PC-9 (cell line): ENCODE measurements around the gene RPS23. TPM values are rescaled to one million over a fixed set of nuclear protein-coding genes. Genes with fewer than 3 reads are reported as not detected.

Experiments
- BruUV-seq: library from RNA; stranded (reverse); fragments of 400-500 nt; replicated peaks from 2 replicates; lab custom pipeline; 2021; lab: Mats Ljungman, UMichigan
- CTCF ChIA-PET: fragments of 300-600 bp; sonication (Branson Sonifier 250); formaldehyde crosslinking; loops from one replicate; lab custom pipeline; 2022; ENCODE audit warnings: antibody characterized with exemption; lab: Charles Lee
- POLR2A ChIA-PET: fragments of 300-600 bp; sonication (Branson Sonifier 250); formaldehyde crosslinking; loops from one replicate; lab custom pipeline; 2022; ENCODE audit warnings: antibody characterized with exemption; ENCODE audit not compliant: unreplicated experiment; lab: Charles Lee
- DNase-seq, 2 experiments: peaks; one replicate each; pipeline versions ENCODE4 v3.0.0 to v3.0.0-alpha.2; 2015 to 2022; ENCODE audit warnings: mixed read lengths in 1 of 2
- H2AFZ ChIP-seq: fragments of 200-600 bp; sonication (generic); 2 replicates; pipeline ENCODE4 v1.8.1; 2017; ENCODE audit warnings: antibody characterized with exemption
- H3F3A ChIP-seq: fragments of 200-600 bp; sonication (generic); 2 replicates; pipeline ENCODE4 v1.8.1; 2017; ENCODE audit warnings: antibody characterized with exemption, mild to moderate bottlenecking, low read depth; ENCODE audit not compliant: insufficient read depth
- H3K27ac ChIP-seq: fragments of 200-600 bp; sonication (generic); 2 replicates; pipeline ENCODE4 v1.6.1; 2016; ENCODE audit warnings: mixed run types
- H3K27me3 ChIP-seq: fragments of 200-600 bp; sonication (generic); 2 replicates; pipeline ENCODE4 v1.6.1; 2016; ENCODE audit warnings: low read depth, mixed run types; ENCODE audit not compliant: insufficient read depth
- H3K36me3 ChIP-seq: fragments of 200-600 bp; sonication (generic); 2 replicates; pipeline ENCODE4 v1.6.1; 2016; ENCODE audit warnings: low read depth, mixed run types
- H3K4me1 ChIP-seq: fragments of 200-600 bp; sonication (generic); replicated peaks from 2 replicates; pipeline ENCODE4 v1.6.1; 2016; ENCODE audit warnings: mixed run types; ENCODE audit not compliant: insufficient read depth
- H3K4me2 ChIP-seq: fragments of 200-600 bp; sonication (generic); 2 replicates; pipeline ENCODE4 v1.6.1; 2017; ENCODE audit warnings: mixed run types
- H3K4me3 ChIP-seq: fragments of 200-600 bp; sonication (generic); 2 replicates; pipeline ENCODE4 v1.6.1; 2016; ENCODE audit warnings: mixed run types
- H3K79me2 ChIP-seq: fragments of 200-600 bp; sonication (generic); 2 replicates; pipeline ENCODE4 v1.6.1; 2017; ENCODE audit warnings: low read depth, mixed run types
- H3K9me2 ChIP-seq: fragments of 200-600 bp; sonication (generic); 2 replicates; pipeline ENCODE4 v1.8.1; 2017; ENCODE audit warnings: mild to moderate bottlenecking; ENCODE audit not compliant: insufficient read depth
- H3K9me3 ChIP-seq: fragments of 200-600 bp; sonication (generic); 2 replicates; pipeline ENCODE4 v1.8.1; 2016; ENCODE audit warnings: low read depth; ENCODE audit not compliant: insufficient read depth
- H4K20me1 ChIP-seq: fragments of 200-600 bp; sonication (generic); 2 replicates; pipeline ENCODE4 v1.8.1; 2017; ENCODE audit not compliant: insufficient read depth
- EZH2 ChIP-seq: fragments of 200-600 bp; sonication (generic); IDR thresholded peaks from 2 replicates; pipeline ENCODE4 v1.8.0; 2017; ENCODE audit warnings: antibody characterized with exemption, low read depth
- intact Hi-C: fragments of 100-400 bp; cut with micrococcal nuclease; formaldehyde crosslinking; loops from one replicate; pipeline ENCODE4 v1.10.0; 2022; ENCODE audit not compliant: unreplicated experiment
- total RNA-seq: library from RNA; stranded (reverse); gene quantifications from 2 replicates; pipeline ENCODE4 v1.2.3, GENCODE V29; 2021
- TF ChIP-seq, protein P1 (sequence below): fragments of 200-600 bp; sonication (generic); conservative IDR thresholded peaks from 2 replicates; pipeline ENCODE4 v1.6.1; 2017; ENCODE audit warnings: mixed run types, antibody characterized with exemption, mild to moderate bottlenecking, moderate library complexity

The RPS23 gene
- total RNA-seq, 1 experiment from 2014 or later = 1,620 TPM

GRCh38 chr5:82295959-82296531 is 17.9 kb upstream of the RPS23 start:
- ChIA-PET CTCF (no interaction called here), POLR2A (no interaction called here)
- Histone ChIP-seq H4K20me1 (no peaks in the 10 kb centered on the region), H3K79me2 (no peaks in the 10 kb centered on the region), H3K4me3 (no peak overlapping the region), H3F3A (no peaks in the 10 kb centered on the region), H3K4me2 (no peak overlapping the region), H3K9me2 (no peaks in the 10 kb centered on the region), H3K4me1 (no peaks in the 10 kb centered on the region), H3K9me3 (no peaks in the 10 kb centered on the region), H2AFZ (no peak overlapping the region), H3K27ac (no peak overlapping the region), H3K27me3 (no peaks in the 10 kb centered on the region), H3K36me3 (no peaks in the 10 kb centered on the region)
- no TSS peak for BruUV-seq
- no peak for DNase-seq
- intact Hi-C loops = no loop called here
- TF ChIP-seq EZH2 = no peak

- Histone ChIP-seq H3K79me2 (no peaks in the 10 kb centered on the region), H3K36me3 (no peaks in the 10 kb centered on the region), H2AFZ (no peak overlapping the region), H3K4me3 (no peak overlapping the region), H4K20me1 (no peaks in the 10 kb centered on the region), H3K4me2 (no peak overlapping the region), H3F3A (no peaks in the 10 kb centered on the region), H3K27me3 (no peaks in the 10 kb centered on the region), H3K9me3 (no peaks in the 10 kb centered on the region), H3K27ac (no peak overlapping the region), H3K4me1 (no peaks in the 10 kb centered on the region), H3K9me2 (no peaks in the 10 kb centered on the region)
- DNase-seq = no peak
- no TSS peak for BruUV-seq
- no peak for TF ChIP-seq EZH2
- TF ChIP-seq, protein P1, sequence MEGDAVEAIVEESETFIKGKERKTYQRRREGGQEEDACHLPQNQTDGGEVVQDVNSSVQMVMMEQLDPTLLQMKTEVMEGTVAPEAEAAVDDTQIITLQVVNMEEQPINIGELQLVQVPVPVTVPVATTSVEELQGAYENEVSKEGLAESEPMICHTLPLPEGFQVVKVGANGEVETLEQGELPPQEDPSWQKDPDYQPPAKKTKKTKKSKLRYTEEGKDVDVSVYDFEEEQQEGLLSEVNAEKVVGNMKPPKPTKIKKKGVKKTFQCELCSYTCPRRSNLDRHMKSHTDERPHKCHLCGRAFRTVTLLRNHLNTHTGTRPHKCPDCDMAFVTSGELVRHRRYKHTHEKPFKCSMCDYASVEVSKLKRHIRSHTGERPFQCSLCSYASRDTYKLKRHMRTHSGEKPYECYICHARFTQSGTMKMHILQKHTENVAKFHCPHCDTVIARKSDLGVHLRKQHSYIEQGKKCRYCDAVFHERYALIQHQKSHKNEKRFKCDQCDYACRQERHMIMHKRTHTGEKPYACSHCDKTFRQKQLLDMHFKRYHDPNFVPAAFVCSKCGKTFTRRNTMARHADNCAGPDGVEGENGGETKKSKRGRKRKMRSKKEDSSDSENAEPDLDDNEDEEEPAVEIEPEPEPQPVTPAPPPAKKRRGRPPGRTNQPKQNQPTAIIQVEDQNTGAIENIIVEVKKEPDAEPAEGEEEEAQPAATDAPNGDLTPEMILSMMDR = no peak
- intact Hi-C loops = no loop called here
- CTCF ChIA-PET = interaction anchor here (0.7 kb wide), 1 partner anchor 690 kb away, joined by 3 read pairs; no protein-coding TSS in a partner anchor
- POLR2A ChIA-PET = interaction anchor here (0.6 kb wide), 1 partner anchor 782 kb away, joined by 4 read pairs; the partner anchor contains the start of gene XRCC4
These were observed 17.0 kb upstream of the RPS23 start for GRCh38 chr5:82295144-82295543.

DNA sequence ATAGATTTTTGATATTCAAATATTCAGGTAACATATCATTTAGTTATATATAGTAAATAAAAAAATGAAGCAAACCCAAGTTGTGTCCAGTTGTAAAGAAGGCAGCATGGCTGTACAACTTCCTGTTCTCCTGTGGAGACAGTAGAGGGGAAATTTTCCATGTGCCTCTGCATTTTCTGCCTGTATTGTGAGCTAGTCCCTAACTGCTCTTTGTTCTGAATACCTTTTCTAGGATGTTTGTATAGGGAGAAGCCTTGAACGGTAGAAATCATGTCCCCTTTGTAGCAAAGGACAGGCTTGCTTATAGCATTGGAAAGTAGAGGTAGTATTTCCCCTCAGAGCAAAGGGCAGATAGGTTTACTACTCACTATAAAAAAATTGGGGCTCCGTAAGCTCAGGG is 13.3 kb upstream of the RPS23 start:
- CTCF ChIA-PET = no interaction called here
- no peaks in the 10 kb centered on the region for H3K4me1 ChIP-seq
- no peak overlapping the region for H3K27ac ChIP-seq
- no peak for TF ChIP-seq EZH2
- TF ChIP-seq, protein P1 = no peak
- H3K4me2 ChIP-seq = no peak overlapping the region
- H3F3A ChIP-seq = no peaks in the 10 kb centered on the region
- H2AFZ ChIP-seq = no peak overlapping the region
- intact Hi-C loops = no loop called here
- no peaks in the 10 kb centered on the region for H3K79me2 ChIP-seq
- no peaks in the 10 kb centered on the region for H3K9me3 ChIP-seq
- no TSS peak for BruUV-seq
- H3K27me3 ChIP-seq = no peaks in the 10 kb centered on the region
- no peaks in the 10 kb centered on the region for H3K9me2 ChIP-seq
- H4K20me1 ChIP-seq = no peaks in the 10 kb centered on the region
- POLR2A ChIA-PET = no interaction called here
- H3K36me3 ChIP-seq = no peaks in the 10 kb centered on the region
- no peak for DNase-seq
- no peak overlapping the region for H3K4me3 ChIP-seq

GRCh38 chr5:82290908-82291307 is 12.8 kb upstream of the RPS23 start:
- H3K4me3 ChIP-seq = no peak overlapping the region
- H3K4me1 ChIP-seq = no peaks in the 10 kb centered on the region
- ChIA-PET CTCF (no interaction called here), POLR2A (no interaction called here)
- DNase-seq = no peak
- no peaks in the 10 kb centered on the region for H3K79me2 ChIP-seq
- no peaks in the 10 kb centered on the region for H3F3A ChIP-seq
- H3K27me3 ChIP-seq = no peaks in the 10 kb centered on the region
- intact Hi-C loops = no loop called here
- H2AFZ ChIP-seq = no peak overlapping the region
- no peak overlapping the region for H3K4me2 ChIP-seq
- H3K27ac ChIP-seq = no peak overlapping the region
- H3K9me2 ChIP-seq = no peaks in the 10 kb centered on the region
- no TSS peak for BruUV-seq
- TF ChIP-seq EZH2 = no peak
- TF ChIP-seq, protein P1 = no peak
- H4K20me1 ChIP-seq = no peaks in the 10 kb centered on the region
- H3K36me3 ChIP-seq = no peaks in the 10 kb centered on the region
- H3K9me3 ChIP-seq = no peaks in the 10 kb centered on the region
